Stimulated activated CD4-positive, alpha-beta T cell treated with anti-CD3 and anti-CD28 coated beads, Interleukin-1b, Interleukin-23, amount 100 ng/mL, for 4 hours (primary cell): ENCODE measurements around the gene FAM47B.

Experiments used
- DNase-seq, 2 donors: peaks; one replicate each; pipeline ENCODE4 v3.0.0-alpha.2; 2020; ENCODE audit warnings: low read depth in 2 of 2

FAM47B gene

GRCh38 chrX:34942496-34942895, at the start of gene FAM47B:
Gene FAM47B (plus strand): TSS chrX:34942796. CDS start chrX:34942832, 36 bp downstream.
- no peak for DNase-seq

GRCh38 chrX:34893741-34894140, 48.9 kb upstream of the FAM47B start:
- DNase-seq = no peak

- no peak for DNase-seq
These were observed 41.9 kb upstream of the FAM47B start for GRCh38 chrX:34900691-34901090.

- no peak for DNase-seq
These were observed 40.8 kb upstream of the FAM47B start for GRCh38 chrX:34901761-34902160.

GRCh38 chrX:34903316-34903715, 39.3 kb upstream of the FAM47B start:
- no peak for DNase-seq

- no peak for DNase-seq
These were observed 33.4 kb upstream of the FAM47B start for GRCh38 chrX:34909151-34909550.

- DNase-seq = no peak
These were observed 27.0 kb upstream of the FAM47B start for GRCh38 chrX:34915463-34916225.

- DNase-seq = no peak
These were observed 25.4 kb upstream of the FAM47B start for GRCh38 chrX:34917146-34917545.

GRCh38 chrX:34918091-34918736, 24.4 kb upstream of the FAM47B start:
- no peak for DNase-seq

- DNase-seq = no peak
These were observed 23.7 kb upstream of the FAM47B start for GRCh38 chrX:34918856-34919255.

GRCh38 chrX:34927866-34928265, 14.7 kb upstream of the FAM47B start:
- no peak for DNase-seq

GRCh38 chrX:34943235-34943634, 639 bp downstream of the FAM47B start:
- DNase-seq = no peak

- DNase-seq = no peak
These were observed 14.3 kb downstream of the FAM47B start for GRCh38 chrX:34956916-34957315.

- DNase-seq = no peak
These were observed 19.1 kb downstream of the FAM47B start for GRCh38 chrX:34961662-34962061.

- no peak for DNase-seq
These were observed 29.6 kb downstream of the FAM47B start for GRCh38 chrX:34972206-34972605.

GRCh38 chrX:34978171-34978570, 35.6 kb downstream of the FAM47B start:
- DNase-seq = no peak

- DNase-seq = no peak
These were observed 45.0 kb downstream of the FAM47B start for GRCh38 chrX:34987646-34988045.
